Fibroblast of villous mesenchyme (primary cell): ENCODE data around the gene RTEL1. TPM values are rescaled to one million over a fixed set of nuclear protein-coding genes. Genes with fewer than 3 reads are reported as not detected.

Experiments
- DNase-seq: peaks from one replicate; pipeline ENCODE4 v3.0.0-alpha.2; 2010; ENCODE audit warnings: low read depth
- H3K4me3 ChIP-seq: 2 replicates; pipeline ENCODE4 v1.5.1; 2011; ENCODE audit warnings: low read depth, mild to moderate bottlenecking, low read length
- small RNA-seq: library from RNA; depleted of rRNA; stranded (forward); fragments of <200 nt; gene quantifications from one replicate; pipeline ENCODE3, GENCODE V24; 2012
- total RNA-seq: library from RNA; depleted of rRNA; stranded (reverse); fragments of >200 nt; gene quantifications from 2 replicates; pipeline ENCODE4 v1.2.3, GENCODE V29; 2012
- TF ChIP-seq, protein P1 (sequence below): IDR thresholded peaks from 2 replicates; pipeline ENCODE4 v1.5.1; 2012; ENCODE audit warnings: low read depth, mild to moderate bottlenecking, low read length; ENCODE audit not compliant: insufficient read depth

Gene RTEL1
- total RNA-seq, 1 donor = 11.7 TPM

DNA sequence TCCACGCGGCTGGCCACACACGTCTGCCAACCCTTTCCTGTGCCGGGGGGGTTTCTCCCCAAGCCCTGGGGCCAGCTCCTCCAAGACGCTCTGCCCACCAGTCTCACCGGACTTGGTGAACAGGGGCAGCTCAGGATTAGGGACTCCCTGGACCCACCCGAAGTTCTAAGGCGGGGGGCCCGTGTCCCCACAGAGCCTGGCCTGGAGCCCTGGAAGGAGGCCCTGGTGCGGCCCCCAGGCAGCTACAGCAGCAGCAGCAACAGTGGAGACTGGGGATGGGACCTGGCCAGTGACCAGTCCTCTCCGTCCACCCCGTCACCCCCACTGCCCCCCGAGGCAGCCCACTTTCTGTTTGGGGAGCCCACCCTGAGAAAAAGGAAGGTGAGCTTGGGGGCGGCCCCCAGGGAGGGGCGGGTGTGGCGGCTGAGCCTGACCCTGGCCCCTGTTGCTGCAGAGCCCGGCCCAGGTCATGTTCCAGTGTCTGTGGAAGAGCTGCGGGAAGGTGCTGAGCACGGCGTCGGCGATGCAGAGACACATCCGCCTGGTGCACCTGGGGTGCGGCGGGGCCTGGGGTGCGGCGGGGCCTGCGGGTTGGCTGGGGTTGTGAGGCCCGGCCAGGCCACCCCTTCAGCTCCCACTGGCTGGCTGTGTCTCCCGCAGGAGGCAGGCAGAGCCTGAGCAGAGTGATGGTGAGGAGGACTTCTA lies 83.7 kb downstream of the RTEL1 start:
- TF ChIP-seq, protein P1, sequence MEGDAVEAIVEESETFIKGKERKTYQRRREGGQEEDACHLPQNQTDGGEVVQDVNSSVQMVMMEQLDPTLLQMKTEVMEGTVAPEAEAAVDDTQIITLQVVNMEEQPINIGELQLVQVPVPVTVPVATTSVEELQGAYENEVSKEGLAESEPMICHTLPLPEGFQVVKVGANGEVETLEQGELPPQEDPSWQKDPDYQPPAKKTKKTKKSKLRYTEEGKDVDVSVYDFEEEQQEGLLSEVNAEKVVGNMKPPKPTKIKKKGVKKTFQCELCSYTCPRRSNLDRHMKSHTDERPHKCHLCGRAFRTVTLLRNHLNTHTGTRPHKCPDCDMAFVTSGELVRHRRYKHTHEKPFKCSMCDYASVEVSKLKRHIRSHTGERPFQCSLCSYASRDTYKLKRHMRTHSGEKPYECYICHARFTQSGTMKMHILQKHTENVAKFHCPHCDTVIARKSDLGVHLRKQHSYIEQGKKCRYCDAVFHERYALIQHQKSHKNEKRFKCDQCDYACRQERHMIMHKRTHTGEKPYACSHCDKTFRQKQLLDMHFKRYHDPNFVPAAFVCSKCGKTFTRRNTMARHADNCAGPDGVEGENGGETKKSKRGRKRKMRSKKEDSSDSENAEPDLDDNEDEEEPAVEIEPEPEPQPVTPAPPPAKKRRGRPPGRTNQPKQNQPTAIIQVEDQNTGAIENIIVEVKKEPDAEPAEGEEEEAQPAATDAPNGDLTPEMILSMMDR = no peak
- no peak for DNase-seq
- H3K4me3 ChIP-seq = peak overlapping the region; percentile 78

- DNase-seq = no peak
- TF ChIP-seq, protein P1 = no peak
- no peak overlapping the region for H3K4me3 ChIP-seq
Measured at GRCh38 chr20:63742381-63743024, 84.4 kb downstream of the RTEL1 start.

DNA sequence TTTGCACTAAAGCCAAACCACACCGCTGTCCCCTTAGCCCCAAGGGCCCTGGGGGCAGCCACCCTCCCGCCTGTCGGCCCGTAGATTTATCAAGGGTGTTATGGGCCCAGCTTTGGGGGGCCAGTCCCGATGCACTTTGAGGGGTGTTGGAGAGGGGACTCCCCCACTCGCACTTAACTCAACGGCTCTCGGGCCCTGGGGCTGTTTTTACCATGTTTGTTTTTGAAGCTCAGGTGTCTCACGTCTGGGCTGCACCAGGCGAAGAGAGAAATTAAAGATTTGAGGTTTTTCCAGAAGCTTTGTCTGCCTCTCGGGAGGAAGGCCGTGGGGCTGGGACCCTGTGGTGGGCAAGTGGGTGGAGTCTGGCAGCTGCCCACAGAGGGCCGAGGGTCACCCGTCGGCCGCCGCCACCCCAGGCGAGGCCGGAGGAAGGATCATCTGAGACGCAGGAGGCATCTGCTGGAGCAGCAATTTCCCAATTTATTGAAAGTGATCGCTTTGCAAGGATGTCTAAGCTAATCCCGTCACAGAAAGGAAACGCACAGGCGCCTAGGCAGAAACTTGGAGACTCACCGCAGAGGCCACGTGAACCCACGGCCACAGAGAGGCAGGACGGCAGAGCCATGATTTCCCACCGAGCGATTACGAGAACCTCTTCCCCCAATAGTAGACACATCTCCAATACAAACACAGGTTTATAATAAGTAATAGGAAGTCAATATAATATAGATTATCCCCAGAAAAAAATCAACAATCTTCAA lies 85.3 kb downstream of the RTEL1 start:
- DNase-seq = no peak
- H3K4me3 ChIP-seq = no peak overlapping the region
- TF ChIP-seq, protein P1 = no peak

- TF ChIP-seq, protein P1 = no peak
- DNase-seq = no peak
- no peak overlapping the region for H3K4me3 ChIP-seq
Measured at GRCh38 chr20:63744158-63744557, 86.0 kb downstream of the RTEL1 start.

DNA sequence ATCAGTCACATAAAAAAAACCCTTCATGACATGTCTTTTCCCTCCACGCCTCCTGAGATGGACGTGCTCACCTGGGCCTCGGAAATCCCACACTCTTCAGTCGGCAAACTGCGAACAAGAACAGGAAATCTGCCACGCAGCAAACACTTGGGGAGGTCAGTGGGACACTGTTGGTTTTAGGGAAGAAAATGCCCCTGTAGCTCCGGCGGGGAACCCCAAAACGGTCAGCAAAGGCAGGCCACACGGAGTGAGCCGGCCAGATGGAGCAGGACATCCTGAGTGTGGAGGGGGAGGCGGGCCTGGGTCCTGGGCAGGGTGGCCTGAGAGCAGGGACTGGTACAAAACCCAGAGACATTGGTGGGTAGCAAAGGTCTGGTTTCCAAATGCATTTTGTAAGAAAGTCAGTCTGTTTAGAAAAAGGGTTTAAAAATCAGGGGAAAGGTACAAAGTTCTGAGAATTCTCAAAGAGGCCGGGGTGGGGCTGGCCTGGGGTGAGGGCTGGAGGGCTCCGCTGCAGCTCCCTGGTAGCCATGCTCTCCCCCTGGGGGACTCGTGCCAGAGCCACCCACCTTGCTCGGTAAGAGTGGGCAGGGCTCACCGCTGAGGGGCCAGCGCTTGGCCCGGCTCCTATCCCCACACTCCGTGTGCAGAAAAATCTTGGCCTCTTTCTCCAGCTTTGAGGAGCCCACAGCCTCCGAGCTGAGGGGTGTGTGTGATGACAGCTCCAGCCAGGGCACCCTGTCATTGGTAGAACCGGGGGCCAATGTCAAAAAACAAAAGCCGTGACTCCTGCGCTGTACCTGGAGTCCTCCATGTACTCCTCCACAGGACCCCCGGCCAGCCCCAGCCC lies 86.7 kb downstream of the RTEL1 start:
- TF ChIP-seq, protein P1 = no peak
- no peak for DNase-seq

GRCh38 chr20:63745424-63745805 lies 87.3 kb downstream of the RTEL1 start:
- TF ChIP-seq, protein P1 = no peak
- no peak overlapping the region for H3K4me3 ChIP-seq
- DNase-seq = no peak

More for the DNA sequence above, 86.7 kb downstream of the RTEL1 start:
- H3K4me3 ChIP-seq = no peak overlapping the region

Small RNA genes lying within 50 kb of the gene (small RNA-seq; reads per million reads assigned to genes)
- not detected for gene LIME1
- not detected for gene TNFRSF6B

Other genes with a start within 250 kb of the RTEL1 start
- gene KCNQ2, start 185.7 kb upstream of the RTEL1 start, total RNA-seq = not detected in 2 replicates
- under 0.01 and 0.43 TPM in 2 replicates for gene EEF1A2, start 159.2 kb upstream of the RTEL1 start, total RNA-seq
- 38.4 and 78.0 TPM in 2 replicates for gene PPDPF, start 137.5 kb upstream of the RTEL1 start, total RNA-seq
- gene PTK6, start 120.9 kb upstream of the RTEL1 start, total RNA-seq = under 0.01 TPM in 2 replicates
- not detected in 2 replicates for gene SRMS, start 110.6 kb upstream of the RTEL1 start, total RNA-seq
- gene FNDC11, start 104.2 kb upstream of the RTEL1 start, total RNA-seq = 0.86 and 0.97 TPM in 2 replicates
- gene HELZ2, start 84.1 kb upstream of the RTEL1 start, total RNA-seq = 29.0 and 46.6 TPM in 2 replicates
- 9.3 and 10.8 TPM in 2 replicates for gene GMEB2, start 31.2 kb upstream of the RTEL1 start, total RNA-seq
- 5.6 and 10.6 TPM in 2 replicates for gene STMN3, start 4.9 kb upstream of the RTEL1 start, total RNA-seq
- 31.5 and 44.5 TPM in 2 replicates for gene TNFRSF6B, start 38.3 kb downstream of the RTEL1 start, total RNA-seq
- gene ARFRP1, start 49.7 kb downstream of the RTEL1 start, total RNA-seq = 24.2 and 30.3 TPM in 2 replicates
- 19.4 and 20.3 TPM in 2 replicates for gene ZGPAT, start 49.7 kb downstream of the RTEL1 start, total RNA-seq
- gene LIME1, start 78.4 kb downstream of the RTEL1 start, total RNA-seq = 3.5 TPM in 2 replicates
- gene SLC2A4RG, start 81.5 kb downstream of the RTEL1 start, total RNA-seq = 24.2 and 35.1 TPM in 2 replicates
- gene ZBTB46, start 173.0 kb downstream of the RTEL1 start, total RNA-seq = 13.8 and 21.3 TPM in 2 replicates
- not detected in 2 replicates for gene ABHD16B, start 203.2 kb downstream of the RTEL1 start, total RNA-seq
- 103 and 115 TPM in 2 replicates for gene TPD52L2, start 207.0 kb downstream of the RTEL1 start, total RNA-seq
- gene DNAJC5, start 236.8 kb downstream of the RTEL1 start, total RNA-seq = 51.2 and 61.7 TPM in 2 replicates